Hepatocyte (in vitro differentiated cells): ENCODE data around the gene UBL5. TPM values are rescaled to one million over a fixed set of nuclear protein-coding genes. Genes with fewer than 3 reads are reported as not detected.

Source experiments
- DNase-seq: peaks from one replicate; pipeline ENCODE4 v3.0.0-alpha.2; 2016; ENCODE audit warnings: low spot score
- H2AFZ ChIP-seq: fragments of 200-600 bp; sonication (generic); 2 replicates; pipeline ENCODE4 v1.6.0; 2016; ENCODE audit warnings: antibody characterized with exemption, mild to moderate bottlenecking
- H3K27ac ChIP-seq: fragments of 200-600 bp; sonication (generic); 2 replicates; pipeline ENCODE4 v1.5.1; 2016; ENCODE audit warnings: mild to moderate bottlenecking
- H3K27me3 ChIP-seq: fragments of 200-600 bp; sonication (generic); 2 replicates; pipeline ENCODE4 v1.6.1; 2016
- H3K36me3 ChIP-seq: fragments of 200-600 bp; sonication (generic); replicated peaks from 2 replicates; pipeline ENCODE4 v1.5.1; 2016; ENCODE audit warnings: low read depth; ENCODE audit not compliant: insufficient read depth
- H3K4me1 ChIP-seq: fragments of 200-600 bp; sonication (generic); 2 replicates; pipeline ENCODE4 v1.5.1; 2016; ENCODE audit warnings: mild to moderate bottlenecking, moderate library complexity; ENCODE audit not compliant: insufficient read depth
- H3K4me2 ChIP-seq: fragments of 200-600 bp; sonication (generic); 2 replicates; pipeline ENCODE4 v1.6.0; 2016
- H3K4me3 ChIP-seq: fragments of 200-600 bp; sonication (generic); 2 replicates; pipeline ENCODE4 v1.5.1; 2016; ENCODE audit warnings: mild to moderate bottlenecking
- H3K79me2 ChIP-seq: fragments of 200-600 bp; sonication (generic); 2 replicates; pipeline ENCODE4 v1.6.0; 2017; ENCODE audit warnings: mild to moderate bottlenecking
- H3K9me2 ChIP-seq: fragments of 200-600 bp; sonication (generic); replicated peaks from 2 replicates; pipeline ENCODE4 v1.6.0; 2017; ENCODE audit warnings: mild to moderate bottlenecking; ENCODE audit not compliant: insufficient read depth
- H3K9me3 ChIP-seq: fragments of 200-600 bp; sonication (generic); 2 replicates; pipeline ENCODE4 v1.5.1; 2016; ENCODE audit warnings: low read depth, mild to moderate bottlenecking
- H4K20me1 ChIP-seq: fragments of 200-600 bp; sonication (generic); 2 replicates; pipeline ENCODE4 v1.6.0; 2016; ENCODE audit warnings: mild to moderate bottlenecking; ENCODE audit not compliant: insufficient read depth, poor library complexity, severe bottlenecking
- EZH2 ChIP-seq: fragments of 200-600 bp; sonication (generic); IDR thresholded peaks from 2 replicates; pipeline ENCODE4 v1.6.1; 2016; ENCODE audit warnings: antibody characterized with exemption, mild to moderate bottlenecking, borderline replicate concordance
- EZH2phosphoT487 ChIP-seq: fragments of 200-600 bp; sonication (generic); IDR thresholded peaks from one replicate; pipeline ENCODE4 v1.6.1; 2018; ENCODE audit warnings: antibody characterized with exemption, mild to moderate bottlenecking, low read depth, moderate library complexity; ENCODE audit not compliant: unreplicated experiment, severe bottlenecking
- WGBS: methylation state at CpG from one replicate; pipeline ENCODE4 v1.1.6; 2016; ENCODE audit warnings: low lambda C conversion rate; ENCODE audit errors: missing lambda C conversion rate; 5-methylcytosine and 5-hydroxymethylcytosine counted together
- polyA plus RNA-seq: library from polyadenylated mRNA; unstranded; fragments of >200 nt; fragmentation: Nextera tagmentation; extraction: Ambion mirVana; gene quantifications from 2 replicates; pipeline ENCODE4 v1.2.1, GENCODE V29; 2016
- total RNA-seq: library from RNA; depleted of rRNA; stranded (reverse); fragments of >200 nt; gene quantifications from 2 replicates; pipeline ENCODE4 v1.2.3, GENCODE V29; 2014
- TF ChIP-seq, protein P1 (sequence below): fragments of 200-600 bp; sonication (generic); IDR thresholded peaks from 2 replicates; pipeline ENCODE4 v1.5.1; 2016; ENCODE audit warnings: antibody characterized with exemption, mild to moderate bottlenecking; ENCODE audit not compliant: poor library complexity

UBL5 gene
- total and polyA plus RNA-seq, 2 experiments from 2014 or later: 528 to 613 TPM

DNA sequence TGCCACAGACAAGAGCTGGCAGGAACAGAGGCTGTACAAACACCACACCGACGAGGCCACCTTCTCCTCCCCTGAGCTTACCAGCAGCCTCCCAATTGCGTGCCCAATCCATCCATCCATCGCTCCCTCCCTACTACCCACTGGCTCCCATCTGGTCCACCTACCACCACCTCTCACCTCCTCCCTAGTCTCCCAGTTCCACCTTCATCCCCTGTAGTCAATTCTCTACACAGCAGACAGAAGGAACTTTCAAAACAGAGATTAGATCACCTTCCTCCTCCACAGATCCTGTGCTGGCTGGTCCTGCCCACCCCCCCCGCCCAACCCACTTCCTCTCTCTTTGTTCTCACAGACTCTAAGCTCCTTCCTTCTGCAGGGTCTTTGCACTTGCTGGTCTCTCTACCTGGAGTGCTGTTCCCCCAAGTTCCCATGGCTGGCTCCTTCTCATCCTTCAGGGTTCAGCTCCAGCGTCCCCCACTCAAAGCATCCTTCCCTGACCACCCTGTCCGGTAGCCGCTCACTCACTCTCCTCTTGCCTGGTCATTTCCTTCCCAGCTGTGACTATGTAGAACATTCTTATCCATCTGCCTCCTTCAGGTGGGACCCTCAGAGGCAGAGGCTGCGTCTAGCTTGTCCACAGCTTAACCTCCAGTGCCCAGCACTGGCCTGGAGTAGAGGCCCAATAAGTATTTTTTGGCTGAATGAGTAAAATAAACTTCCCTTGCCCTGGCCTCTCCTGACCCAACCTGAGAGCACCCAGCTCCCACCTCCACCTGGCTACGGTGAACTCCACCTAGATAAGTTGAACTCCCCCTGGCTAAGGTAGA is 30.4 kb downstream of the UBL5 start:
- DNase-seq: no peak
- H3K4me1 ChIP-seq: no peaks in the 10 kb centered on the region
- H3K27me3 ChIP-seq: no peaks in the 10 kb centered on the region
- no peak overlapping the region for H3K27ac ChIP-seq
- no peak overlapping the region for H3K4me2 ChIP-seq
- H2AFZ ChIP-seq: no peak overlapping the region
- no peaks in the 10 kb centered on the region for H3K79me2 ChIP-seq
- no peak for TF ChIP-seq EZH2
- TF ChIP-seq, protein P1, sequence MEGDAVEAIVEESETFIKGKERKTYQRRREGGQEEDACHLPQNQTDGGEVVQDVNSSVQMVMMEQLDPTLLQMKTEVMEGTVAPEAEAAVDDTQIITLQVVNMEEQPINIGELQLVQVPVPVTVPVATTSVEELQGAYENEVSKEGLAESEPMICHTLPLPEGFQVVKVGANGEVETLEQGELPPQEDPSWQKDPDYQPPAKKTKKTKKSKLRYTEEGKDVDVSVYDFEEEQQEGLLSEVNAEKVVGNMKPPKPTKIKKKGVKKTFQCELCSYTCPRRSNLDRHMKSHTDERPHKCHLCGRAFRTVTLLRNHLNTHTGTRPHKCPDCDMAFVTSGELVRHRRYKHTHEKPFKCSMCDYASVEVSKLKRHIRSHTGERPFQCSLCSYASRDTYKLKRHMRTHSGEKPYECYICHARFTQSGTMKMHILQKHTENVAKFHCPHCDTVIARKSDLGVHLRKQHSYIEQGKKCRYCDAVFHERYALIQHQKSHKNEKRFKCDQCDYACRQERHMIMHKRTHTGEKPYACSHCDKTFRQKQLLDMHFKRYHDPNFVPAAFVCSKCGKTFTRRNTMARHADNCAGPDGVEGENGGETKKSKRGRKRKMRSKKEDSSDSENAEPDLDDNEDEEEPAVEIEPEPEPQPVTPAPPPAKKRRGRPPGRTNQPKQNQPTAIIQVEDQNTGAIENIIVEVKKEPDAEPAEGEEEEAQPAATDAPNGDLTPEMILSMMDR: no peak
- TF ChIP-seq EZH2phosphoT487: no peak
- no peaks in the 10 kb centered on the region for H3K36me3 ChIP-seq
- H3K9me3 ChIP-seq: no peaks in the 10 kb centered on the region
- no peaks in the 10 kb centered on the region for H4K20me1 ChIP-seq
- 95% methylated on average over 10 of the region's 10 CpGs for WGBS
- no peaks in the 10 kb centered on the region for H3K9me2 ChIP-seq
- H3K4me3 ChIP-seq: no peak overlapping the region

DNA sequence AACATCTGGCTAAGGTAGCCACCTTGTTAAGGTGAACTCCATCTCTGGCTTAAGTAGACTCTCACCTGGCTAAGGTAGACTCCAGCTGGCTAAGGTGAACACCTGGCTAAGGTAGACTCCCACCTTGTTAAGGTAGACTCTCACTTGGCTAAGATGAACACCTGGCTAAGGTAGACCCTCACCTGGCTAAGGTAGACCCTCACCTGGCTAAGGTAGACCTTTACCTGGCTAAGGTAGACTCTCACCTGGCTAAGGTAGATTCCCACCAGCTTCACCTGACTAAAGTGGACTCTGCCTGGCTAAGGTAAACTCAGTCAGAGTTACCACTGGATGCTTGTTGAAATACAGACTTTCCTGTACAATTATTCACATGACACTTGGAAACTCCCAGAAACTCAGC is 31.0 kb downstream of the UBL5 start:
- Histone ChIP-seq H3K27me3 (no peaks in the 10 kb centered on the region), H3K4me3 (no peak overlapping the region), H3K36me3 (no peaks in the 10 kb centered on the region), H3K9me3 (no peaks in the 10 kb centered on the region), H3K4me1 (no peaks in the 10 kb centered on the region), H3K9me2 (no peaks in the 10 kb centered on the region), H2AFZ (no peak overlapping the region), H3K27ac (no peak overlapping the region), H3K79me2 (no peaks in the 10 kb centered on the region), H3K4me2 (no peak overlapping the region), H4K20me1 (no peaks in the 10 kb centered on the region)
- DNase-seq: no peak
- TF ChIP-seq EZH2: no peak
- TF ChIP-seq, protein P1: no peak
- no peak for TF ChIP-seq EZH2phosphoT487

DNA sequence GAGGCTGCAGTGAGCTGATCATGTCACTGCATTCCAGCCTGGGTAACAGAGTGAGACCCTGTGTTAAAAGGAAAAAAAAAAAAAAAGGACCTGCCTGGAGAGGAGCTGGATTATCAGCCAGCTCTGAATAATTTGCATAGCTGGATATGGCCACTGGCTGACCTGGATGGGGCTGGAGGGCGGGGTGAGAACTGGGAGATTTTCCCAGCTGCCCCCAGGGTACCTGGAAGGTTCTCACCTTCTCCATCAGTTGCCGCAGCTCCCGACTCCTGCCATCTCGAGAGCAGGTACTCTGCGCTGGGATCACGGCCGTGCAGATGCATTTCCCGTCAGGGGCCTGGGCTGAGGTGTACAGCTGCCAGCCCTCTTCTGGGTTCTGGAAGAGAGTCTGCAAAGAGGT is 32.7 kb downstream of the UBL5 start:
- Histone ChIP-seq H3K4me1 (no peaks in the 10 kb centered on the region), H3K9me3 (no peaks in the 10 kb centered on the region), H2AFZ (no peak overlapping the region), H4K20me1 (no peaks in the 10 kb centered on the region), H3K9me2 (no peaks in the 10 kb centered on the region), H3K27me3 (no peaks in the 10 kb centered on the region), H3K36me3 (no peaks in the 10 kb centered on the region), H3K79me2 (no peaks in the 10 kb centered on the region), H3K4me3 (no peak overlapping the region), H3K27ac (no peak overlapping the region), H3K4me2 (no peak overlapping the region)
- TF ChIP-seq EZH2 (no peak), EZH2phosphoT487 (no peak)
- TF ChIP-seq, protein P1: no peak
- DNase-seq: no peak
- 92% methylated on average over 8 of the region's 8 CpGs for WGBS
